Anterior cingulate cortex (tissue), 58 donors: Measurements from ENCODE around the gene MGRN1.
"Not testable (repeated sequence)": the region's sequence is repeated elsewhere in the genome, so short reads cannot be mapped to it uniquely, and the experiment has no call there.

ENCODE experiments used
- DNase-seq, 58 donors: peaks; one replicate each; lab custom pipeline; 2025; lab: John Stamatoyannopoulos, UW

MGRN1 gene

GRCh38 chr16:4713663-4714501 is 89.3 kb downstream of the MGRN1 start:
- DNase-seq, result no peak

GRCh38 chr16:4714996-4715395 is 90.4 kb downstream of the MGRN1 start:
- DNase-seq, result no peak

GRCh38 chr16:4718466-4718865 is 93.8 kb downstream of the MGRN1 start:
- DNase-seq, result no peak

GRCh38 chr16:4723071-4723767 is 98.6 kb downstream of the MGRN1 start:
- no peak for DNase-seq

DNA sequence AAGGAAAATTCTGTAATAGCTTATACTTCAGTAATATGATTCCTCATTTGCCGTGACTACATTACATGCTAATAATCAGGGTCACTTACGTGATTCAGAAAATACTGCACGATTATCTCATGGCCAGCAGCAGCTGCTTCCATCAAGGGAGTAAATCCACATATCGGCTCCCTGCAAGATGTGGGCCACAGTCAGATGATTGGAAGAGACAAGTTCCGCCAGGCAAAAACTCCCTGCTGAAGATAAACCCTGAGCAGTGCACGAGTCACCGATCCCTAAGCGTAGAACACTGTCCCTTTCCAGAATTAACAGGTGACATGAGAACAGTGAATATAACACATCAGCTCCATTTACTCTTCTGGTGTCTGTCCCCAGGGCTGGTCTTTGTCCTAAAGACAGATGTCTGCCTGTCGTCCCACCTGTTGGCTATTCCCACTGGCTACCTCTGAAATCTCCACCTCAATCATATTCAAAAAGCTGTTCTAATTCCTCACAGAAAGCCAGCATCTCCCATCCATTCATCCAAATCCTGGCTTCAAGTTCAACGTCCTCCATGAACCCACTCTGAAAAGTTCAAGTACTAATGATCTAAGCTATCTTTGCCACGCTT is 100.1 kb downstream of the MGRN1 start:
- no peak for DNase-seq

DNA sequence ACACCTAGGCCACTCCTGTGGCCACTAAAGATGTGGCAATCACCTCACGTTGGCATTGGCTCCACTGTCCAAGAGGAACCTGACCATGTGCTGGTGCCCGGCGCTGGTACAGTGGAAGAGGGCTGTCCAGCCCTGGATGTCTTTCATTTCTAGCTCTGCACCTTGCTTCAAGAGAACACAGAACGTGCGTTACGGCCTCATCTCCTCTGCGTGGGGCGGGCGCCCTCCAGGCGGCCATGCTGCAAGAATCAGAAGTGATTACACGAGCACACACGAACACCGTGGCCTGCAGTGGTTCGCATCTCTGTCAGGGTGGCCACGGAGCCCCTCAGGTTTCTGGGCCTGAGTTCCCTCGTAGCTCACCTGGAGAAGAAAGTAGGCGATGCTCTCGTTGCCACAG is 102.0 kb downstream of the MGRN1 start:
- no peak for DNase-seq

DNA sequence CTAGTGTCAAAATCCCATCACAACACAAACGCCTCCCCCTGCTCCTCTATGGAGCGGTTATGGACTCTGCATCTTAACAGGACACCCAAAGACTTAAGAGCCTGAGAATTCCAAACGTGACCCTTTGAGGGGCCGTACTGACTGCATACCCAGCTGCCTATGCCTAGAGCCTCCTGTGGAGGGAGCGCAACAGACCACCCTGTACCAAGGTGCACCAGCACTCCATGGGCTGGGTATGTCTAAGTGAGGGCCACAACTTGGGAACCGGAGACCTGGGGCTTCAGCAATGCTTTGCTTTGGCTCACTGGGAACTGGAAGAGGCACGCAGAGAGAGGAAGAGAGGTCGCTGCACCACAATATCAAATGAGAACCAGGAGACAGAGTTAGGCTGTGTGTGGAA is 104.0 kb downstream of the MGRN1 start:
- no peak for DNase-seq

GRCh38 chr16:4729876-4730275 is 105.2 kb downstream of the MGRN1 start:
- no peak for DNase-seq

- no peak for DNase-seq
Measured at GRCh38 chr16:4733211-4733742, 108.7 kb downstream of the MGRN1 start.

DNA sequence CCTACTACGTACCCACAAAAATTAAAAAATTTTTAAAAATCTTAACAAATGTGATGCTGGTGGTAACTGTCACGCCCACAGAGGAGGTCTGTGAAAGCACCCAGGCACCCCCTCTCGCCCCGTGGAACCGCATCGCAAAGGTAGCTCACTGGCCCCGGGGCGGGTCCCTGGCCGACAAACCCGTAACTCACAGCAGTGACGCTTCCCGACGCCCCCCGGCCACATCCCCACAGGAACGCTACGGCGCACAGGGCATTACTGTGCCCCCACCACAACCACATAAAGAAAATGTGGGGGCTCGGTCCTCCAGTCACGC is 109.1 kb downstream of the MGRN1 start:
- DNase-seq, result peak in 2 of 58 donors; percentile 21 to 57

- peak; percentile 73 to 98 (median 94) for DNase-seq
Measured at GRCh38 chr16:4734063-4734729, 109.6 kb downstream of the MGRN1 start, which contains the start of the genes ANKS3 and DNAAF8. TSS of gene ANKS3 (minus strand) at chr16:4734271. CDS start at chr16:4730149, 4,122 bp downstream. TSS of gene DNAAF8 (plus strand) at chr16:4734537. CDS start at chr16:4736515, 1,978 bp downstream.

- DNase-seq, result peak; percentile 25 to 86 (median 74)
Measured at GRCh38 chr16:4734730-4735535, 110.3 kb downstream of the MGRN1 start.

DNA sequence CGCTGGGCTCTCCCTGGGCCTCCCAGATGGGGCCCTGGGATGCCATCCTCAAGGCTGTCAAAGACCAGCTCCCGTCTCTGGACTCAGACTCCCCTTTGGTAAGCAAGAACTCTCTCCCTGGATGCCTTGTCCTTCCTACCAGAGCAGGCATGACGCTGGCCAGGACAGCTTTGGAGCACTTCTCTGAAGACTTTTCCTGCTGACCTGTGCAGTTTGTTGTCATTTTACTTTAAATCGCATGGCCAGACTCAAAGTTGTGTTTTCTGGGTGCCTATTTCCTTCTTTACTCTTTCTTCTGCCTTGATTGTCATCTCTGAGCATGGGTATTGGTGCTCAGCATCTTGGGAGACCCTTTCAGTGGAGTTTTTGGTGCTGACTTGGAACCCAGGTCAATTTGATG is 111.9 kb downstream of the MGRN1 start:
- DNase-seq, result no peak

GRCh38 chr16:4737545-4737944 is 112.9 kb downstream of the MGRN1 start:
- DNase-seq, result no peak

- DNase-seq, result not testable (repeated sequence)
Measured at GRCh38 chr16:4738370-4738769, 113.7 kb downstream of the MGRN1 start.
